HL-60 (cell line): ENCODE measurements around the gene CDC42BPG.

Experiments used
- DNase-seq, 2 experiments: peaks; one replicate each; pipeline ENCODE4 v3.0.0-alpha.2; 2010 to 2020; ENCODE audit warnings: low read depth in 1 of 2, low spot score in 1 of 2
- H3K27ac ChIP-seq: fragments of 250-450 bp; sonication (Bioruptor Pico); replicated peaks from 2 replicates; pipeline ENCODE4 v1.5.1; 2020; ENCODE audit warnings: mild to moderate bottlenecking, moderate library complexity
- H3K27me3 ChIP-seq: fragments of 250-450 bp; sonication (Bioruptor Pico); 2 replicates; pipeline ENCODE4 v1.5.1; 2021; ENCODE audit warnings: mild to moderate bottlenecking, moderate library complexity; ENCODE audit not compliant: insufficient read depth, poor library complexity, severe bottlenecking
- H3K4me3 ChIP-seq: replicated peaks from 2 replicates; pipeline ENCODE4 v1.5.1; 2011; ENCODE audit warnings: mild to moderate bottlenecking, control low read depth, low read length; ENCODE audit not compliant: insufficient read depth
- CTCF ChIP-seq: IDR thresholded peaks from one replicate; pipeline ENCODE4 v1.5.1; 2011; ENCODE audit warnings: low read length, control low read depth, inconsistent platforms; ENCODE audit not compliant: insufficient read depth
- GABPA ChIP-seq: IDR thresholded peaks from 2 replicates; pipeline ENCODE4 v1.6.1; 2012; ENCODE audit warnings: low read depth
- POLR2AphosphoS5 ChIP-seq: IDR thresholded peaks from 2 replicates; pipeline ENCODE4 v1.6.1; 2012; ENCODE audit warnings: low read depth
- REST ChIP-seq: IDR thresholded peaks from 2 replicates; pipeline ENCODE4 v1.6.1; 2012; ENCODE audit warnings: low read depth; ENCODE audit not compliant: insufficient replicate concordance
- SPI1 ChIP-seq: IDR thresholded peaks from 2 replicates; pipeline ENCODE4 v1.6.1; 2012; ENCODE audit warnings: low read depth, mild to moderate bottlenecking, borderline replicate concordance

The CDC42BPG gene

GRCh38 chr11:64892411-64892831, 48.0 kb upstream of the CDC42BPG start:
- no peak for TF ChIP-seq GABPA
- TF ChIP-seq POLR2AphosphoS5: no peak
- no peak for TF ChIP-seq CTCF
- TF ChIP-seq REST: no peak
- no peak for TF ChIP-seq SPI1
- no peak for DNase-seq
- H3K4me3 ChIP-seq: no peak overlapping the region
- no peak overlapping the region for H3K27ac ChIP-seq
- H3K27me3 ChIP-seq: no peaks in the 10 kb centered on the region

- Histone ChIP-seq H3K4me3 (no peak overlapping the region), H3K27me3 (no peaks in the 10 kb centered on the region), H3K27ac (no peak overlapping the region)
- TF ChIP-seq POLR2AphosphoS5: no peak
- TF ChIP-seq CTCF: no peak
- TF ChIP-seq REST: no peak
- TF ChIP-seq SPI1: no peak
- TF ChIP-seq GABPA: no peak
- no peak for DNase-seq
Observed at GRCh38 chr11:64891880-64892279, 47.4 kb upstream of the CDC42BPG start.

- TF ChIP-seq POLR2AphosphoS5 (no peak), GABPA (no peak), SPI1 (no peak), REST (no peak), CTCF (no peak)
- DNase-seq: no peak
- Histone ChIP-seq H3K27ac (no peak overlapping the region), H3K4me3 (no peak overlapping the region), H3K27me3 (no peaks in the 10 kb centered on the region)
Observed at GRCh38 chr11:64891215-64891848, 46.9 kb upstream of the CDC42BPG start.
